GM21576 (cell line): ENCODE results near the gene IWS1.
"Not testable (repeated sequence)": the region's sequence is repeated elsewhere in the genome, so short reads cannot be mapped to it uniquely, and the experiment has no call there.

Source experiments
- ATAC-seq: cut with Tn5 transposase; IDR thresholded peaks from one replicate; pipeline ENCODE4 v1.9.1; 2021; ENCODE audit warnings: mild to moderate bottlenecking, moderate library complexity; ENCODE audit not compliant: unreplicated experiment

IWS1 gene

DNA sequence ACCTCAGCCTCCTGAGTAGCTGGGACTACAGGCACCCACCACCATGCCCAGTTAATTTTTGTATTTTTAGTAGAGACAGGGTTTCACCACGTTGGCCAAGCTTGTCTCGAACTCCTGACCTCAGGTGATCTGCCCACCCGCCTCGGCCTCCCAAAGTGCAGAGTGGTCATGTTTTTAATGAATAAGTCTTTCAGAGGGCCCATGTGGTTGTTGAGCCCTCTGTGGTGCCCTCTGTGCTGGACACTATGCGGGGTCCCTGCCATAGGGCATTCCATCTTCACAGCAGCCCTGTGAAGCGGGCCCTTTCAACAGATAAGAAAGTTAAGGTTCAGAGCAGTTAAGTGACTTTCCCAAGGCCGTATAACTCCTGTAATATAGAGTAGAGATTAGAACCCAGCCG is 35.1 kb upstream of the IWS1 start:
- no peak for ATAC-seq

DNA sequence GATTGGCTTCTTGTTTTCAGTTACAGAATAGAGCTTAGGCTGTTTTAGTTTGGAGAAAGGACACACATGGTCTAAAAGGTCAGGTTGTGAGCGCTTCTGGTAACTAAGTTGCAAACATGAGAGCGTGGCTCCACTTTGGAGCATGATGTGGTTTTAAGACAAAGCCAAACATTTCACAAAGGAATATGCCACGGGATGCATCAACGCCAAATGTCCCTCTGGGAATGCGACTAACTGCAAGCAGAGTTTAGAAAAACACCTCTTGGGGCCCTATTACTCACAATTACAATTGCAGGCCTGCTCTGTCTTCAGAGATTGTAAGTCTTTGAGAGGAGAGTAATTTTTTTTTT is 34.6 kb upstream of the IWS1 start:
- ATAC-seq = no peak

DNA sequence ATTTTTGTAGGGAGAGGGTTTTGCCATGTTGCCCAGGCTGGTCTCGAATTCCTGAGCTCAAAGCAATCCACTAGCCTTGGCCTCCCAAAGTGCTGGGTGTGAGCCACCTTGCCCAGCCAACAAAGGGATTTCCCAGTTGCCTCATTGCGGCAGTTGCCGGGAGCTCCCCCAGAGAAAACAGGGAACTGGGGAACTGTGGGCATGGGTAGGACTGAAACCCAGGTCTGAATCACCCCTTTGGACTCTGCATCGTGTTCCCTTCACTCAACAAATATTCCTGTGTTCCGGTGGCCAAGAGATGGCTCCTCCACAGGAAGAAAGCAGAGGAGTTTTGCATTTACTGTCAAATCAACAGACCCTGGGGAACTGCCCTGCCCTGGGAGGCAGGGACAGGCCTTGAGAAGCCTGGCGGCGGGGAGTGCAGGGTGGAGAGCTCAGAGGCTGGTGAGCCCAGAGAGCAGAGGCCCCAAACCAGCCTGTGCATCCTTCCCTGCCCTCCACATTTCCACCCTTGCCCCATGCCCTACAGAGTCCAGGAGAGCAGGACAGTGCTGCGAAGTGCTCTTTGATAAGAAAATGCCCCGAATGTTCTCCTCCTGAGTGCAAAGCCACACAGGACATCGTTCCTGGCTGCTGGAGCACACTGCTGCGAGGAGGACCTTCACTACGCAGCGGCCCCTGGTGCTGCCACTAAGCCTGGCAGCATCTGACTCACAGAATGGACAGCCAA is 34.1 kb upstream of the IWS1 start:
- ATAC-seq = no peak

DNA sequence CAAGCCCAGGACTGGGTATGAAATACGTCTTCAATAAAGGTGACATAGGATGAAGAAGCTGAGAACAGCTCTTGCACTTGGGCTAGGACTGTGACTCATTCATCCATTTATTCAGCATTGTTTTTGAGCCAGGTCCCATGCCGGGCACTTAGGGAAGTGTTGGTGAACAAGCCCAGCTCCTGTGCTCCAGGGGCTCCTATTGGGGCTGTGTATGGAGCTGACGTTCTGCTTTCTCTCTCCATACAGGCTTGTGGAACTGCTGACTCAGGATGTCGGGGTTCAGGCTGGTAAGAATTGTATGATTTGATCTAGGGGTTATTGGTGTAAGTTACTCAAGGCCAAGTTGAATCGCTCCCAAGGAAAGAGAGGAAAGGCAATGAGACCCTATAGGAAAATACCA is 33.2 kb upstream of the IWS1 start:
- ATAC-seq = no peak

DNA sequence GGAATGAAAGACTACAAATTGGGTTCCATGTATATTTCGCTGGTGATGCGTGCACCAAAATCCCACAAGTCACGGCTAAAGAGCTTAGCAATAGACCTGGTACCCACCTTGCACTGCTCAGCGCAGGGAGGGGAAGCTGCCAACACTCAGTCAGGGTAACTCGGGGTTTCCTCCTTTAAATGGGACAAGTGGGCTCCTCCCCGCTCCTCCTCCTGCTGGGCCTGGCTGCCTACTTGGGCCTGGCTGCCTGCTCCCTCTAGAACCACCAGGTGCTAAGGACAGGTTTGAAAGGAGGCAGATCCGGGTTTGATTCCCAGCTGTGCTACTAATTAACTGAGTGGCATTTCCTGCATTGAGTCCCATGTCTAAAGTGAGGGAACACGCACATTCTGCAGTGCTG is 32.6 kb upstream of the IWS1 start:
- ATAC-seq = no peak

DNA sequence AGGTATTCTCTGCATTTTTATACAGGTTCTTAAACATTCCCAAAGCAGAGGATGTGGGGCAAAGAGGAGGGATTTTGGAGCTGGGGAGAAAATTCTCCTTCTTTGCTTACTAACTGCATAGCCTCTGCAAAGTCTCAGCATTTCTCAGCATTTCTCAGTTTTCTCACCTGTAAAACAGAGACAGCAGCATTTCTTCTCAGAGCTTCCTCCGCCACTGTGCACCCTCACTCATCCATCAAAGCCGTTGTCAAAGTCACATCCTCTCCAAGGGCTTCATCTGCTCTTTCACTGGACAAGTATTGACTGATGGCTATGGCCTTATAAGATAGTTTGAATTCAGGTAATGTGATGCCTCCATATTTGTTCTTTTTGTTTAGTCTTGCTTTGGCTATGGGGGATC is 26.6 kb upstream of the IWS1 start:
- no peak for ATAC-seq

DNA sequence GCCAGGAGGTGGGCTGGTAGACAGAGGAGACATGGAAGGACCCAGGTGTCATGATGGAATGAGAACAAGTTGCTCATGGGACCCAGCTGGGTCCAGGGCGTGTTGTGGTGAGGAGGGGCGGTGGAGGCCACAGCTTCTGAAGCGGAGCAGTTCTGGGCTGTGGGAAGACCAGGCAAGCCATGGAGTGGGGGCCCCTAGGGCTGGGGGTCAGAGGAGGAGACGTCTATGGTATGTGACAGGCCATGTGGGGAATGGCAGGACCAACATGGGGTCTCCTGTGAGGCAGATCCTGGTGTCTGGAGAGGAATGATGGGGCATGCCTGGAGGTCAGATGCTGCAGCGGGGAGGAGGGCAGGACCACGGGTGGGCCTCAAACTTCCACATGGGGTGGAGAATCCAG is 26.0 kb upstream of the IWS1 start:
- no peak for ATAC-seq

DNA sequence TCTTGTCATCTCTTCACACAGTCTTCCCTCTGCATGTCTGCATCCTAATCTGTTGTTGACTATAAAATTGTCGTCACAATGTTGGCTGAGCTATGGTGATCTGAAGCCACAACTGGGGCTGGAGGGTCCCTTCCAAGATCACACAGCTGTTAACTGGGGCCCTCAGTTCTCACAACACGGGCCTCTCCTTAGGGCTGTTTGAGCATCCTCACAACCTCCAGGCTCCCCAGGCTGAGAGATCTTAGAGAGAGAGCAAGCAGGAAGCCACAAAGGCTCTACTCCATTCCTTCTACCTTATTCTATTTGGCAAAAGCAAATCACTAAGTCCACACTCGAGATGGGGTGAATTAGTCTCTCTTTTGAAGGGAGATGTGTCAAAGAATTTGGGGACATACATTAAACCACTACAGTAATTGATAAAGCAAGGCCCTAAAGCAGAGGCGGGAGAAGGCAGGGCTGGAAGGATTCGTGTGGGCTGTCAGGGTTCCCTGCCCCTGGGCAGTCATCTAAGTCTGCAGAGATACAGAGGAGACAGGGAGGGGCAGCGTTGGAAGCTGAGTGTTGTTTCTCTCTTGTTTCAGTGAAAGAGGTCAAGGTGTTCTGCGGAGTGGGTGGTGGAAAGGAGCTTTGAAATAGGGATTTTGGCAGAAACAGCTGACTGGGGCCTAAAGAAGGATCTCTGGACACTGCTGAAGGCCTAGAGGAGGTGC is 25.1 kb upstream of the IWS1 start:
- no peak for ATAC-seq

DNA sequence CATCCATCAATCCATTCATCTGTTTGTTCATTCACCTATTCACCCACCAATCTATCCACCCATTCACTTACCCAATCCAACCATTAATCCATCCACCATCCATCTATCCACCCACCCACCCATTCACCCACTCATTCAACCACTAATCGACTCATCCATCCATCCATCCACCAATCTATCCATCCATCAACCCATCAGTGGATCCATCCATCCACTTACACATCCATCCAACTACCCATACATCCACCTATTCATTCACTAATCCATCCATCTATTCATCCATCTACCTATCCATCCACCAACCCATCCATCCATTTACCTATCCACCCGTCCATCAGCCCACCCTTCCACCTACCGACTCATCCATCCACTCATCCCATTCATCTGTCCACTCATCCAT is 20.5 kb upstream of the IWS1 start:
- ATAC-seq = no peak

DNA sequence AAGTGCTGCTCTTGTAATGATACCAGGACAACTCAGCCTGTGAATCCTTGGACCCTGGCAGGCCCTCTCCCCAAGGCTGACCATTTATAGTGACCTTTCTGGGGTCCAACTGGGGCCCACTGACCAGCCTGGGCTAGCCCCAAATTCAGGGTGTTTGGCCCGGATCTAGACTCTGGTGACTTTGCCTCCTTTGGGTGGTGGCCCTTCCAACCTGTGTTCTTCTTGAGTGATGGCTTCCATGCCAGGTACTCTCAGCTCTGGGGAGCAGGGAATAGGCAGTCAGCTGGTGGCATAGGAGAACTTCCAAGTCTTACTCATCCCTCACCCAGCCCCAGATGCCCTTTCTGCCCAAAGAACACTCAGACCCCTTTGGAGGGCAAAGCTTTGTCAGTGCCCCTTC is 19.5 kb upstream of the IWS1 start:
- no peak for ATAC-seq

DNA sequence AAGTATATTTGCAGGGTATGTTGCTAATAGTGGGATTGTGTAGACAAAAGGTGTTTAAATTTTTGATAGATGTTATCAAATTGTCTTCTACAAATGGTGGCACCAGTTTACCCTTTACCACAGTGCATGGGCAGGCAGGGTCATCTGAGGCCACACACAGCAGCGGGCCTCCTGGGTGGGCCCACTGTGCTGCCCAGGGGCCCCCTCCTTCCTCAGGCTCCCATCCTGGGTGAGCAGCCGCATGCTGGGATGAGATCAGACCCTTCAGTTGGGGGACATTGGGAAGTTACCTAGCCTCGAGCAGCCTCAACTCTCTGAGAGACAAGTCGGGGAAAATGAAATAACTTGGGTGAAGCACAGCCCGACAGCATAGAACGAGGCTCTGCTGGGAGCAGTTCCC is 18.9 kb upstream of the IWS1 start:
- no peak for ATAC-seq

DNA sequence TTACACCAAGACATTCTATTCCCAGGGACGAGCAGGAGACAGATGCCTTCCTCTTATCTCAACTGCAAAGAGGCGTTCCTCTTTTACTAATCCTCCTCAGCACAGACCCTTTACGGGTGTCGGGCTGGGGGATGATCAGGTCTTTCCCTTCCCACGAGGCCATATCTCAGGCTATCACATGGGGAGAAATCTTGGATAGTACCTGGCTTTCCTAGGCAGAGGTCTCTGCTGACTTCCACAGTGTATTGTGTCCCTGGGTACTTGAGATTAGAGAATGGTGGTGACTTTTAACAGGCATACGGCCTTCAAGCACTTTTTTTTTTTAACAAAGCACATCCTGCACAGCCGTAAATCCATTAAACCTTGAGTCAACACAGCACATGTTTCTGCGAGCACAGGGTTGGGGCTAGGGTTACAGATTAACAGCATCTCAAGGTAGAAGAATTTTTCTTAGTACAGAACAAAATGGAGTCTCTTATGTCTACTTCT is 16.8 kb upstream of the IWS1 start:
- not testable (repeated sequence) for ATAC-seq

DNA sequence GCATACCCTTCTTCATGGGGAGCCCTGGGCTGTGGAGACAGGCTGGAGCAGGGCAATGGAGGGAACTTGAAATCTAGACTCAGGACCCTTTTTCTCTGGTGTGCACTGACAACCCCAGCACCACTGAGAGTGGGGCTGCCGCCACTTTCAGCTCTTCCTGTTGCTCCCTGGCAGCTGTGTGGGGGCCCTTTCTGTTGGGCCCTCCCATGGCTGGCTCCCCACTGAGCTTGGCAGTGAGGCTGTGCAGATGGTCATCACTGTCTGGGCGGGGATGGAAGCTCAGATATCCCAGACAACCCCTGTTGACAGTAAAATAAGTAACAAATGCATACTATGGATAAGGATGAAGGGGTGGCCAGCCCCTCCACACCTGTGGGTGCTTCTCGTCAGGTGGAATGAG is 15.9 kb upstream of the IWS1 start:
- ATAC-seq = no peak

DNA sequence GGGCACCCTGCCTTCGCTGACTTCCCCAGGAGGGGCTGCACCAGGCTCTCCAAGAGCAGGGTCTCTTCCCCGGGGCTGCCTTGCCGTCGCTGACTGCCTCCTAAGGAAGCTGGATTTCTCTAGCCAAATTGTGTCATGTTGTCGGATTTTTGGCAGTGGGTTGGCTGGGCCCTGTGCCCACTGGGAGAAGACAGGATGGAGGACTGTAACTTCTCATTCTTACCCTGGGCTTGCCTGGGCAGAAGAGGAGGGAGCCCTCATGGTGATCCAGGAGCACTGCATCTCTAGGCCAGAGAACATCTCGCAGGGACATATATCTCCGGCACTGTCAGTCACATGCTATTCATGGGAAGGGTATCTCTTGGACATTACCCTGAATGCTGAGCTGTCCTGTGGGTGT is 15.5 kb upstream of the IWS1 start:
- no peak for ATAC-seq

DNA sequence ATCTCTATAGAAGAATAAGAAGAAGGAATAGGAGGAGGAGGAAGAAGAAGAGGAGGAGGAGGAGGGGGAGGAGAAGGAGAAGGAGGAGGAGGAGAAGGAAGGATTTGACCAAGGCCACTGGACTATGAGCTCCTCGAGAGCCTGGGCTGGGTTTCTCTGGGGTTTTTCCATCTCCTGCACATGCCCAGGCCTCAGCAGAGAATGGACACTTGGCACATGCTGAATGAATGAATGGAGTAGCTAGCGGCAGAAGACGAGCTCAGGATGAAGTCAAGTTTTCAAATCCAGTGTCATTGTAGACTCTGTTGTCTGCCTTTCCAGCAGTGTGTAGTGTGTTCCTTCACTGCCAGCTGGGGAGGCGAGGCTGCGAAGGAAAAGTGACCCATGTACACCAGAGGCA is 11.4 kb upstream of the IWS1 start:
- no peak for ATAC-seq

DNA sequence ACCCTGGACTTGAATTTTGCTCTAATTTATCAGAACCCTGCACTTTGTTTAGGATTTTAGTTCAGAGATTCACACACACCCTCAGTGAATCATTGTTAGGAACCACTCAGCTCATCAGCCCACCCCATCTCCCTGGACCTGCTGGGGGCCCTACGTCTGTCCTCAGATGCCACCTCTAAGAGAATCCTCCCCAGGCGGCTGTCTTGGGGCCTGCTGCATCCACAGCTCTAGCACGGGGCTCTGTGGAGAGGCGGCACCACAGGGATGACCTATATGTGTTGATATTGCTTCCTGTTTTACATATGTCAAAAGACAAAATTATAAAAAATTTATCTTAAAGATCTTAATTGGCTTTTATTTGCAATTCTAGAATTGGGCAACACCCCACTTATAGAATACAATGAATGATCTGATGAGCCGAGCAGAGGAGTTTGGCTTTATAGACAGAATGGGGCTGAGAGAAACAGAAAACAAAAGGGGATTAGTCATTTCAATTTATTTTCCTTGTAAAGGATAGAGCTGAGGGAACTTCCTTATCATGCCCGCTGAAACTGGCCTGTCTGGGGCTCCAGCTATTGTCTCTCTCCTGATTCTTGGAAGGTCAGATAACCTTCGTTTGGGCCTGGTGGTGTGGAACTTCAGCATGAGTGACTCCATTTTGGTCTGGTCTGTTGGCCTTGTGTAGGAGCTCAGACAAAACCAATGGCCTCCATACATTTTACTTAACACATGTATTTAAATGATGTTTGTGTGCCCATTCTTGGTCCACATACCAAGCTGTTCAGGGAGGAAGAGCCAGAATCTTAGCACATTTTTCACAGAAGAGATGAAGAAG is 10.6 kb upstream of the IWS1 start:
- ATAC-seq = no peak

DNA sequence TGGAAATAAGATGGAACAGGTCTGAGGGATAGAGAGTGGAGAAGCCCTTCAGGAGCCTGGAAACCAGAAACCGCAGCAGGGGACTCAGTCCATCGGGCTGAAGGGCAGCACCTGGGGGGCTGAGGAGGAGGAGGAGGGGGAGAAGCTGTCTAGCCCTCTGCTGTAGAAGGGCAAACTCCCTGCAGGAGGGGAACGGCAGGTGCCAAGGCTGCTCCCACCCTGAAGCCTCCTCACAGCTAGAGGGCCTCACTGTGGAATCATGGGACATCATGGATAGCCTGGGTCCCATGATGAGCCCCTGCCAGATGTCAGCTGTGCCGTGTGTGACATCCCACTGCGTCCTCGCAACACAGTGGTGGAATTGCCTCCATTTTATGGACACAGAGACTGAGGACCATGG is 9.6 kb upstream of the IWS1 start:
- no peak for ATAC-seq

DNA sequence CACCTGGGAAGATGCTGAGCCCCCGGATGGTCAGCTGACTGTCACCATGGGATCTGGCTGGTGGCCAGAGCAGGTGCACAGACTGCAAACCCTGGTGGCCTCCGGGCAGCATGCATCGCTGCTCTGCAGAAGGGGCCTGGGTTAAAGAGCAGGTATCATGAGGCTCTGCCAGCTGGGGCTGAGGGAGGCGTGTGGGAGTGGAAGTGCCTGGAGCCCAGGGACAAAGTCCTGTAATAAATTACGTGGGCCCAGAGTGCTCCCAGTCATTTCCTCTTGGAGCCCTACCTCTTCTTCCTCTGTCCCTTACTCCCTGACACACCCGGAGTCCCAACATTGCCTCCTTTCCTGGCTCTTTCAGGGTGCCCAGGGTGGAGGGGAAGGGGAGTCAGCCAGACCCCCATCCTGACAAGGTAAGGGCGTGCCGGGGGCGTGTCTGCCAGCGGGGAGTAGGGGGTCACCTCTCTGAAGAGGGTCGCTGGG is 9.2 kb upstream of the IWS1 start, which contains the start of gene MYO7B:
MYO7B (plus strand) TSS at position 262 of the 480 bp plus-strand sequence. CDS start 24,040 bp downstream, outside the sequence.
- ATAC-seq = no peak

DNA sequence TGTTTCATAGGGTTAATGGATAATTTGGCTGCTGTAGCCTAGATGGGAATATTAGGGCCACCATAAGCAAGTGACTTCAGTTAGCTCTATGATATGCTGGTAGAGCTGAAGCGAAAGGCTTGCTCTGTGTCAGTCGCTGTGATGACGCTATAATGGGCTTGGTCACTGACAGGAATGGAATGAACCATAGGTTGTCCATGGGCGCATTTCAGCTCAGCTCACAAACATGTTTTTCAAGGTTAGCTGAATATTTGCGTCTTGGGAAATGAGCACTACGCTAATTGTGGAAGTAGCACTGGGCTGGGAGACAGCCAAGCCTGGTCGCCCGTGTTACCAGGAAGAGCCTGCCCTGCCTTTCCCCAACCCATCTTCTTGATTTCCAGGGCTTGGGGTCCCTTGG is 6.0 kb upstream of the IWS1 start:
- ATAC-seq = no peak

DNA sequence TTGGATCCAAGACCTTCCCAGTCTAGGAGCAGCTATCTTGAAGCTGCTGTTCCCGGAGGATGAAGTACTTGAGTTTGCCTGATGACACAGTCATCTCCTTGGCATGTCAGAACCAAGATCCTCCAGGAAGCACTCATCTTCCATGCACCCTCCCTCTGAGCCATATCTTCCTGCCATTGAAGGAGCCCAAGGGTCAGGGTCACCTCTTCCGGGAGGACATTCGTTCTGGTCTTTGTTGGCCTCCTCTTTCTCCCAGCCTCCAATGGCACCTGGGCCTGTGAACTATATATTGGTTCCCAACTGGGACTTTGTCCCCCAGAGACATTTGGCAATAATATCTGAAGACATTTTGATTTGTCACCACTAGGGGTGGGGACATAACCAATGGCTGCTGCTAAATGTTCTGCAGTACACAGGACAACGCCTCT is 4.9 kb upstream of the IWS1 start:
- ATAC-seq = no peak
